Kidney (tissue), 14 donors: ENCODE measurements around the gene RNU2-63P. TPM values are rescaled to one million over a fixed set of nuclear protein-coding genes. Genes with fewer than 3 reads are reported as not detected.

ENCODE experiments used
- DNase-seq, 5 donors: peaks; one replicate each; pipeline ENCODE4 v3.0.0-alpha.2; 2013 to 2020
- FAIRE-seq: peaks from 2 replicates; lab custom pipeline; 2012; peaks lifted over from hg19 to GRCh38; lab: Jason Lieb, UNC
- H3K27ac ChIP-seq, 2 donors: one replicate each; pipeline ENCODE4 v1.7.0; 2013; ENCODE audit warnings: low read depth in 2 of 2, low read length in 2 of 2, inconsistent platforms in 1 of 2
- H3K27me3 ChIP-seq: one replicate; pipeline ENCODE4 v1.7.1; 2013; ENCODE audit warnings: low read length, inconsistent platforms; ENCODE audit not compliant: control insufficient read depth, insufficient read depth
- H3K36me3 ChIP-seq, 3 donors: one replicate each; pipeline versions ENCODE4 v1.7.0 to v1.7.1; 2013; ENCODE audit warnings: low read length in 3 of 3, control low read depth in 1 of 3, inconsistent platforms in 1 of 3; ENCODE audit not compliant: insufficient read depth in 3 of 3, control insufficient read depth in 2 of 3
- H3K4me1 ChIP-seq, 3 donors: one replicate each; pipeline versions ENCODE4 v1.7.0 to v1.7.1; 2013; ENCODE audit warnings: low read length in 3 of 3, inconsistent platforms in 1 of 3, low read depth in 1 of 3; ENCODE audit not compliant: control insufficient read depth in 2 of 3, insufficient read depth in 2 of 3
- H3K4me3 ChIP-seq, 3 donors: one replicate each; pipeline versions ENCODE4 v1.7.0 to v1.8.1; 2013; ENCODE audit warnings: low read length in 3 of 3, control low read depth in 1 of 3, inconsistent platforms in 1 of 3
- H3K9ac ChIP-seq, 3 donors: one replicate each; pipeline versions ENCODE4 v1.7.0 to v1.7.1; 2013; ENCODE audit warnings: low read length in 3 of 3, control low read depth in 1 of 3, inconsistent platforms in 1 of 3
- H3K9me3 ChIP-seq, 3 donors: one replicate each; pipeline versions ENCODE4 v1.7.0 to v1.7.1; 2013; ENCODE audit warnings: low read length in 3 of 3, control low read depth in 1 of 3, inconsistent platforms in 1 of 3; ENCODE audit not compliant: control insufficient read depth in 2 of 3, insufficient read depth in 1 of 3
- CTCF ChIP-seq: IDR thresholded peaks from 3 replicates; pipeline ENCODE4 v1.5.1; 2012; ENCODE audit warnings: mild to moderate bottlenecking, moderate library complexity, borderline replicate concordance; ENCODE audit not compliant: insufficient read depth; ENCODE audit errors: extremely low read depth
- intact Hi-C: fragments of 100-400 bp; cut with DNase I; formaldehyde crosslinking; loops from one replicate; pipeline ENCODE4 v1.11.1; 2022
- polyA plus RNA-seq: library from polyadenylated mRNA; stranded (reverse); fragments of 350-450 nt; fragmentation: Illumina TruSeq; extraction: RNeasy Lipid Tissue Mini Kit (QIAGEN cat#74804); gene quantifications from one replicate; pipeline ENCODE4 v1.2.3, GENCODE V29; 2014; ENCODE audit warnings: low read depth, low replicate concordance; ENCODE audit not compliant: insufficient read depth
- total RNA-seq: library from RNA; stranded (reverse); fragmentation: NEBNext Ultra II Directional; extraction: Animal tissue kit (Norgen Biotek cat#: 25700); gene quantifications from one replicate; pipeline ENCODE4 v1.2.1, GENCODE V29; 2021
- donor health status: control.
- donor health status: control.
- donor health status: control.
- donor health status: control.
- donor health status: control.
- donor health status: DM: yes; HTN: yes; CAD: no.
- donor health status: Normal renal cell carcinoma (clear cell type).

The RNU2-63P gene
- total and polyA plus RNA-seq, 2 donors from 2014 or later: 2.4 TPM; not detected in 1

GRCh38 chr2:88042476-88042875 is 26.1 kb upstream of the RNU2-63P start:
- no peak overlapping the region for H3K9ac ChIP-seq
- intact Hi-C loops: no loop called here
- FAIRE-seq: no peak

GRCh38 chr2:88038263-88039105 is 22.1 kb upstream of the RNU2-63P start:
- no peak for DNase-seq
- H3K27me3 ChIP-seq: no peaks in the 10 kb centered on the region
- no peaks in the 10 kb centered on the region for H3K4me1 ChIP-seq
- no peak overlapping the region for H3K9ac ChIP-seq
- intact Hi-C loops: no loop called here
- peaks cover 0 to 3% (median 0%) of the 10 kb centered on the region in 3 donors for H3K36me3 ChIP-seq
- no peak overlapping the region for H3K4me3 ChIP-seq
- H3K9me3 ChIP-seq: no peaks in the 10 kb centered on the region
- TF ChIP-seq CTCF: no peak
- no peak for FAIRE-seq
- no peak overlapping the region for H3K27ac ChIP-seq

More at GRCh38 chr2:88042476-88042875, 26.1 kb upstream of the RNU2-63P start:
- no peaks in the 10 kb centered on the region for H3K36me3 ChIP-seq
- DNase-seq: no peak
- H3K9me3 ChIP-seq: no peaks in the 10 kb centered on the region
- H3K4me1 ChIP-seq: no peaks in the 10 kb centered on the region
- H3K27ac ChIP-seq: no peak overlapping the region
- no peak for TF ChIP-seq CTCF
- H3K4me3 ChIP-seq: no peak overlapping the region
- H3K27me3 ChIP-seq: no peaks in the 10 kb centered on the region

- Histone ChIP-seq H3K27me3 (no peaks in the 10 kb centered on the region), H3K36me3 (peaks cover 0 to 4% (median 3%) of the 10 kb centered on the region in 3 donors), H3K9ac (no peak overlapping the region), H3K27ac (no peak overlapping the region), H3K4me3 (no peak overlapping the region), H3K4me1 (no peaks in the 10 kb centered on the region), H3K9me3 (no peaks in the 10 kb centered on the region)
- DNase-seq (no peak), FAIRE-seq (no peak)
- TF ChIP-seq CTCF: no peak
- intact Hi-C loops: no loop called here
Observed at GRCh38 chr2:88036606-88037005, 20.3 kb upstream of the RNU2-63P start.
